ENCODE measurements around the gene TCF3.
A peak's percentile ranks its signal among the peaks of the same experiment; 100 is the strongest.
"Not testable (repeated sequence)": the region's sequence is repeated elsewhere in the genome, so short reads cannot be mapped to it uniquely, and the experiment has no call there.

TCF3 gene

DNA sequence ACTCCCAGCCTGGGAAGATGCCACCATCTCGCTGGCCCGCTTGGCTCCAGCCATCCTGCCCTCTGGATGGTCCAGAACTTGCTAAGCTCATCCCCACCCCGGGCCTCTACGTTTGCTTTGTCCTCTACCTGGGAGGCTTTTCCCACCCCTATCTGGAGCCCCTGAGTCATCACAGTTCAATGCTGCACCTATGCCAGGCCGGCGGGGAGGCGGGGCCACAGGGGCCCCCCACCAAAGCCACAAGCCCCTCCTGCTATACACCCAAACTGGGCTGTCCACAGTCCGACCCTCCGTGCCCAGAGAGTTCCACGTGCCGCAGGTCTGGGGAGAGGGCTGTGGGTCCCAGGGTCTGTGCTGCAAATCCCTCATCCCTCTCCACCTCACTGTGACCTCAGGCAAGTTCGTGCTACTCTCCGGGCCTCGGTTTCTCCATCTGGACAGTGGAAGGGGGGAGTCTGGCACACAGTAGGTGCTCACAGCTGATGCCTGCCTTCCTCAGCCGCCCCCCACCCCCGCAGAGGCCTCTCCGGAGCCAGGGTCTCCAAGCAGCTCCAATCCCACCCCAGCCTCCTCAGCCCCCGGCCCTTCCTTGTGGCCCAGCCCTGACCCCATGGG lies 1.9 kb upstream of the TCF3 start:
- DNase-seq (ENCODE audit: extremely low spot score, insufficient read length, low read depth) (no peak), FAIRE-seq (no peak)

DNA sequence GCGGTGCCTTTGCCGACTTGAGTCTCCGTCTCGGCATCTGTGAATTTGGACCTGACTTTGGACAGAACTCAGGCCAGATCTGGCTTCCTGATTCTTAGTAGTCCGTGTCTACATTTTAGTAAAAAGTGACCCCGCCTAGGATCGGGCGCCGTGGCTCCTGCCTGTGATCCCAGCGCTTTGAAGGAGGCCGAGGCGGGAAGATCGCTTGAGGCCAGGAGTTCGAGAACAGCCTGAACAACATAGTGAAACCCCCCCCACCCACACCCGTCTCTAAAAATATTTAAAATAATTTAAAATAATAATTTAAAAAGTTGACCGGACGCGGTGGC lies 849 bp upstream of the TCF3 start:
- DNase-seq (ENCODE audit: extremely low spot score, insufficient read length, low read depth) (no peak), FAIRE-seq (no peak)

DNA sequence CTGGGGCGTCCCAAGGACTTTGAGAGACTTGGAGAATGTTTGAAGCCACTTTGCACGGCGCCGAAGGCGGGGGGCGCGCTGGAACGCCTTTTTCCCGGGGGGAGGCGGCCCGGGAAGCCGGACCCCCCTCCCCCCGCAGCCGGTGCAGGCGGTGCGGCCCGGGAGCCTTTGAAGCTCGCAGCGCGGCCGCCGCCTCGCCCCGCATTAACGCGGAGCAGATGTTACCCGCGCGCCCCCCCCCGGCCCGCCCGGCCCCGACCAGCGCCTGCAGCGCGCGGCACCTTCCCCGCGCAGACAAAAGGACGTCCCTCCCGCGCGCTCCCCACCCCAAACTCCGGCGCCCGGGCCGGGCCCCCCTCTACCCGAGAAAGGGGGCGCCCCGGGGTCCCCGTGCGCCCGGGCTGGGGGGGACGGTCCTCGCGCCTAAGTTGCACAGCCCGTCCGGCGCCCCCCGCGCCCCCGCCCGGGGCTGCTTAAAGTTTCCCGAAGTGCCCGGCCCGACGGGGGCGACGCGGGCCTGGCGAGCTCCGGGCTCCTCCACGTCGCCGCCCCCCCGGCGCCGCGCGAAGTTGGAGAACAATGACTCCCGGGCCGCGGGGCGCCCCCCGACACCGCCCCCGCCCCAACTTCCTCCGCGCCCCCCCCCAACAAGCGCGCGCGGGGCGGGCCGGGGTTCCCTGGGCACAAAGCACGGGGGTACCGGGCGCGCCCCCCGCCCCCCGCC lies 685 bp downstream of the TCF3 start:
- FAIRE-seq, result no peak
- DNase-seq (ENCODE audit: extremely low spot score, insufficient read length, low read depth), result no peak

- FAIRE-seq (peak; percentile 88), DNase-seq (ENCODE audit: extremely low spot score, insufficient read length, low read depth) (no peak)
Observed at GRCh38 chr19:1650650-1651567, 1.5 kb downstream of the TCF3 start.

GRCh38 chr19:1649706-1650649 lies 2.4 kb downstream of the TCF3 start:
- no peak for DNase-seq (ENCODE audit: extremely low spot score, insufficient read length, low read depth)
- FAIRE-seq, result peak; percentile 61

DNA sequence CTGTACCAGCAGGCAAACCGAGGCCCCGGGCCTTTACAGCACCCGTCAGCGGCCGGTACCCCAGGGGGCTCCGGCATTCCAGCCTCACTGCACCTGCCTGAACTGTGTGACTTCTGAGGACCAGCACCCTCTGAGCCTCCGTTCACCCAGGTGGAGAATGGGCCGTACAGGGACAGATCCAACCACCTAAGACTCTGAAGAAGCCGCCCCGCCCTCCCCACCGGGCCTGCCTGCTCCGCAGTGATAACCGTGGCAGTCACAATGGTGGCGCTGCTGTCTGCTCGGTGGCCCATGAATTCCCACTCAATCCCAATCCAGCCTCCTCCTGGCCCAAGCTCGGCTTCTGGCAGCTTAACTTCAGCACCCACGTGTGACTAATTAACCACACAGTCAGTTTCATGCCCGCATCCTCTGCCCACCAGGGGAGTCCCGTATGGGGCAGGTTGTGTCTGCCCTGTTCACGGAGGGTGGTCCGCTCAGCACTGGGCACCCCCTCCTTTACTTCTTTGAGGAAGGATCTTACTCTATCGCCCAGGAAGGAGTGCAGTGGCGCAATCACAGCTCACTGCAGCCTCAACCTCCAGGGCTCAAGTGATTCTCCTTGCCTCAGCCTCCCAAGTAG lies 3.4 kb downstream of the TCF3 start:
- DNase-seq (ENCODE audit: extremely low spot score, insufficient read length, low read depth) (no peak), FAIRE-seq (no peak)

DNA sequence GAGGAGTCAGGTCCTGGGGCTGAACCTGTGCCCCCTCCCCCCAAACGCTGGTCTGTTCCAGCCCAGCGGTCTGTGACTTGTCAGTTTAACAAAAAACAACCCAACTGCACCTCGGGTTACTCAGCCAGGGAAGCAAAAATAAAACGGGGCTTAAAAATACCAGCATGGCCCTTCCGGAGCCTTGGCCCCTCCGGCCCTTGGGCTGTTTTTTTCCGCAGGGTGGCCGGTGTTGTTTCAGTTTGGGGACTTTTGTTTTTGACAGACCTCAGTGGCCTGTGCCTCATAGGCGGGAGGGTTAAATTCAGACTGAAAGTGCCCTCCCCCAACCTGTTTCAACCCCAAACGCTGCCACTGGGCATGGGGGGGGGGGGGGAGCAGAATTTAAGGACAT lies 4.0 kb downstream of the TCF3 start:
- FAIRE-seq, result peak; percentile 99

DNA sequence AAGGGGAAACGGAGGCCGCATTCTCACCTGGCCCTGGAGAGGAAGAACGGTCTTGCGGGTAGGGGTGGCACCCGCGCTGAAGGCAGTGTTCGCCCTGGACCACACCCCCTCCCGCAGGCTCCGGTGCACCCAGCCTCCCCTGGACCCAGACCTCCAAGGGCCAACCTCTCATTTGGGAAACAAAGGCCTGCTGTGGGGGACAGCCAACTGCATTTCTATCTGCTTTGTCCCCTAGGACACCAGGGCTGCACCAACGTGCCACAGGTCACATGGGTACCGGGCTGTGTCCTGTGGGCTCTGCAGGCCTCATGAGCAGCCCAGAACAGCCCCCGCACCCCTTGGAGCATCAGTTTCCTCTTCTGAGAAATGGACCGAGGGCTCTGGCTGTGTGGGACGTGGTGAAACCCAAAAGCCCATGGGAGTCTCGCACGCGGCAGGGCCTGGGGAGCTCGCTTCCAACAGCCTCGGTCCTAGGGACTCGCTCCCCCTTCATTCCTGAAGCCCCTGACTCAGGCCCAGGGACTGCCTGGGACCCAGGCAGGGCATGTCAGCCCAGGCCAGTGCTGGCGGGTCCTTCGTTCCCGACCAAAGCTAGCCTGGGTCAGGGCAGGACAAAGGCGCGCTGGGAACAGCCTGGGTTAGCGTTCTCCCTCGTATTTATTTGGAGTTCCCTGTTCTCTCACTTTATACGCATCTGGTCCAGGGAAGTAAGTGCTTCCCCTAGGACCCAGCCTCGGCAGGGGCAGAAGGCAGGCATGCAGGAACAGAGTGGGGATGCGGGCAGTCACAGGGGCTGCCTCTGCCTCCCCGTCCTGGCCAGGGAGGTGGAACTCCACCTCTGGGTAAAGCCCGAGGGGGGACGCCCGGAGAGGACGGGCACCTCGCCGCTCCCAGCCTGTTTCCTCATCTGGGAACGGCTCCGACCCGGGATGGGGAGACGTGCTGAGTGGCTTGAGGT lies 4.6 kb downstream of the TCF3 start:
- FAIRE-seq, result no peak
- DNase-seq (ENCODE audit: extremely low spot score, insufficient read length, low read depth), result no peak

More for the DNA sequence above, 4.0 kb downstream of the TCF3 start:
- peak; percentile 66 for DNase-seq (ENCODE audit: extremely low spot score, insufficient read length, low read depth)

- FAIRE-seq (no peak), DNase-seq (ENCODE audit: extremely low spot score, insufficient read length, low read depth) (no peak)
Observed at GRCh38 chr19:1646659-1647453, 5.6 kb downstream of the TCF3 start.

DNA sequence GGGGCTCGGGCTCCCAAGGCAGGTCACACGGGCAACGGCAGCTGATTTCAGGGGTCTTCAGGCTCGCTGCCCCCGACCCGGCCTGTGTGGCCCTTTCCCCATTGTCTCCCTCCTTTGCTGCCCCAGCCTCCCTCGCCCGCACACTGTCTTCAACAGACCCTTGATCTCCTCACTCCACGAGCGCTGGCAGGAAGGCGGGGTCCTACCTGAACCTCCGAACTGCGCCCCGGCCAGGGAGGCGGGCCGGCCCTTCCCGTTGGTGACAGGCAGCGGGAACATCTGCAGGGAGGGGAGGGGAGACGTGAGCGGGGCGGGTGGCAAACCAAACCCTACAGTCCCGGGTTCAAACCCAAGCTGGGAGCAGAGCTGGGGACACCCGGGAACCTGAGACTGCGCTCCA lies 6.3 kb downstream of the TCF3 start:
- FAIRE-seq (no peak), DNase-seq (ENCODE audit: extremely low spot score, insufficient read length, low read depth) (no peak)

GRCh38 chr19:1645299-1645698 lies 7.1 kb downstream of the TCF3 start:
- no peak for DNase-seq (ENCODE audit: extremely low spot score, insufficient read length, low read depth)
- FAIRE-seq, result no peak

- DNase-seq (ENCODE audit: extremely low spot score, insufficient read length, low read depth) (no peak), FAIRE-seq (no peak)
Observed at GRCh38 chr19:1644070-1644469, 8.3 kb downstream of the TCF3 start.

- not testable (repeated sequence) for DNase-seq (ENCODE audit: extremely low spot score, insufficient read length, low read depth); FAIRE-seq
Observed at GRCh38 chr19:1640893-1641448, 11.4 kb downstream of the TCF3 start.

DNA sequence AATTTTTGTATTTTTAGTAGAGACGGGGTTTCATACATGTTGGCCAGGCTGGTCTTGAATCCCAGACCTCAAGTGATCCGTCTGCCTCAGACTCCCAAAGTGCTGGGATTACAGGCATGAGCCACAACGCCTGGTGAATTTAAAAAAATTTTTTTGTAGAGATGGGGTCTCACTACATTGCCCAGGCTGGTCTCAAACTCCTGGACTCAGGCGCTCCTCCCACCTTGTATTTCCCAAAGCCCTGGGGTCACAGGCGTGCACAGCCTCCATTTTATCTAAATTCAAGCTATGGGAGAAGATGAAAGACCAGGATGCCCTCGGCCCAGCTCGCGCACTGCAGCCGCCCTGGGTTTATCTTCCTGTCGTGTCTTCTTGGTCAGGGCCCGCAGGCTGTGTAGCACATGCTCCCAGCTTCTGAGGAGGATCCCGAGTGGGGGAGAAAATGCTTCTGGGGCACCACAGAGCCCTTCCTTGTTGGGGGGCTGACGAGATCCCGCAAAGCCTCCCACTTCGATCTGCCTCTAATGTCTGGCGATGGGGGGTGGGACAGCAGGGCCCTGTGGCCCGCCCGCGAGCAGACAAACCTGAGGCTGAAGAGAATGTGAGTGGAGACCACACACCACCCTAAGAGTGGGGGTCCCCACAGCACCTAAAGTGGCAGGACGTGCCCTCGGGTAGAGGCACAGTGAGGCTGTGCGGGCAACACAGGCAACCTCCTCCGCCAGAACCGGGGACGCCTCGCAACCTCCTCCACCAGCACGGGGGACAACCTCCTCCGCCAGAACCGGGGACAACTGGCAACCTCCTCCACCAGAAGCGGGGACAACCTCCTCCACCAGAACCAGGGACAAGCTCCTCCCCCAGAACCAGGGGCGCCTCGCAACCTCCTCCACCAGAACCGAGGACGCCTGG lies 15.8 kb downstream of the TCF3 start:
- FAIRE-seq (no peak), DNase-seq (ENCODE audit: extremely low spot score, insufficient read length, low read depth) (no peak)

DNA sequence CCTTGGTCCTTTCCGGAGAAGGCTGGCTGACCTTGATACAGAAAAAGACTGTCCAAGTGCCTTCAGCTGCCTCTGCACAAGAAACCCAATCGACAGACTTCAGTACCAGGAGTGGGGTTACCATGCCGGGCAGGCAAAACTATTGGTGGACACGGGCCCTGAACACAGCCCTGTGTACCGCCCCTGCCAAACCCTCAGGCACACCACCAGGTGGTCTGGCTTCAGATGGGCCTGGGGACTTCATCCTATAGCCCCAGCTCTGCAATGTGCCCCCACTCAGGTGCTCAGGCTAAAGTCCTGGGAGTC lies 17.5 kb downstream of the TCF3 start:
- DNase-seq (ENCODE audit: extremely low spot score, insufficient read length, low read depth) (no peak), FAIRE-seq (no peak)

- DNase-seq (ENCODE audit: extremely low spot score, insufficient read length, low read depth) (no peak), FAIRE-seq (no peak)
Observed at GRCh38 chr19:1634242-1634937, 18.0 kb downstream of the TCF3 start.

All from GM18507 (cell line).